WTC11 (cell line): Measurements from ENCODE around the gene SLC13A2. TPM values are rescaled to one million over a fixed set of nuclear protein-coding genes. Genes with fewer than 3 reads are reported as not detected.

Experiments
- ATAC-seq: fragments of 200-7000 bp; cut with Tn5 transposase; 2 replicates; pipeline ENCODE4 v1.10.0; 2021; ENCODE audit warnings: mild to moderate bottlenecking, moderate library complexity
- CTCF ChIA-PET: fragments of 300-600 bp; sonication (Branson Sonifier 250); formaldehyde crosslinking; loops from one replicate; lab custom pipeline; 2021; ENCODE audit warnings: antibody characterized with exemption; lab: Charles Lee
- POLR2A ChIA-PET: fragments of 350-600 bp; sonication (Branson Sonifier 250); formaldehyde crosslinking; loops from one replicate; lab custom pipeline; 2021; ENCODE audit warnings: antibody characterized with exemption; lab: Charles Lee
- DNase-seq: peaks from one replicate; pipeline ENCODE4 v3.0.0; 2021; ENCODE audit warnings: low spot score
- H3K27ac Mint-ChIP-seq: 2 replicates; pipeline ENCODE4 v1.8.0; 2021; ENCODE audit warnings: mixed read lengths
- H3K27me3 Mint-ChIP-seq: 2 replicates; pipeline ENCODE4 v1.8.0; 2021; ENCODE audit warnings: low read depth, mild to moderate bottlenecking, moderate library complexity, mixed read lengths
- H3K36me3 Mint-ChIP-seq: 2 replicates; pipeline ENCODE4 v1.8.0; 2021; ENCODE audit warnings: mixed read lengths
- H3K4me1 Mint-ChIP-seq: 2 replicates; pipeline ENCODE4 v1.8.0; 2022; ENCODE audit warnings: mixed read lengths
- H3K4me3 Mint-ChIP-seq: 2 replicates; pipeline ENCODE4 v1.8.0; 2021; ENCODE audit warnings: mild to moderate bottlenecking, moderate library complexity, mixed read lengths
- H3K9me3 Mint-ChIP-seq: 2 replicates; pipeline ENCODE4 v1.8.0; 2021; ENCODE audit warnings: mixed read lengths
- FOXP1 ChIP-seq: sonication (generic); formaldehyde crosslinking; IDR thresholded peaks from 2 replicates; pipeline ENCODE4 v1.8.0; 2022; ENCODE audit warnings: missing genetic modification reagents, mild to moderate bottlenecking, moderate library complexity, borderline replicate concordance
- FOXP4 ChIP-seq: sonication (generic); formaldehyde crosslinking; IDR thresholded peaks from 2 replicates; pipeline ENCODE4 v1.8.0; 2022; ENCODE audit warnings: mild to moderate bottlenecking, missing genetic modification reagents
- IRF1 ChIP-seq: sonication (generic); formaldehyde crosslinking; IDR thresholded peaks from 2 replicates; pipeline ENCODE4 v1.8.0; 2023; ENCODE audit warnings: missing genetic modification reagents
- MAX ChIP-seq: sonication (generic); formaldehyde crosslinking; IDR thresholded peaks from 2 replicates; pipeline ENCODE4 v1.8.0; 2022; ENCODE audit warnings: mild to moderate bottlenecking, missing genetic modification reagents
- MXD4 ChIP-seq: fragments of 250-450 bp; sonication (Bioruptor Pico); IDR thresholded peaks from 2 replicates; pipeline ENCODE4 v1.8.0; 2021; ENCODE audit warnings: mild to moderate bottlenecking, moderate library complexity, borderline replicate concordance
- SMAD4 ChIP-seq: sonication (generic); formaldehyde crosslinking; IDR thresholded peaks from 2 replicates; pipeline ENCODE4 v1.8.0; 2022; ENCODE audit warnings: mild to moderate bottlenecking, missing genetic modification reagents
- total RNA-seq: library from RNA; stranded (reverse); gene quantifications from 3 replicates; pipeline ENCODE4 v1.2.3, GENCODE V29; 2021
- TF ChIP-seq, protein P1 (sequence below): sonication (generic); formaldehyde crosslinking; IDR thresholded peaks from 2 replicates; pipeline ENCODE4 v1.8.1; 2023; ENCODE audit warnings: mild to moderate bottlenecking, moderate library complexity, missing genetic modification reagents
- TF ChIP-seq, protein P2 (sequence below): fragments of 250-450 bp; sonication (Bioruptor Pico); IDR thresholded peaks from 2 replicates; pipeline ENCODE4 v1.8.0; 2021; ENCODE audit warnings: mild to moderate bottlenecking
- TF ChIP-seq, protein P3 (sequence below): fragments of 250-450 bp; sonication (Bioruptor Pico); IDR thresholded peaks from 2 replicates; pipeline ENCODE4 v1.9.0; 2021; ENCODE audit warnings: mild to moderate bottlenecking

SLC13A2 gene
- total RNA-seq, 1 experiment from 2014 or later, result not detected

DNA sequence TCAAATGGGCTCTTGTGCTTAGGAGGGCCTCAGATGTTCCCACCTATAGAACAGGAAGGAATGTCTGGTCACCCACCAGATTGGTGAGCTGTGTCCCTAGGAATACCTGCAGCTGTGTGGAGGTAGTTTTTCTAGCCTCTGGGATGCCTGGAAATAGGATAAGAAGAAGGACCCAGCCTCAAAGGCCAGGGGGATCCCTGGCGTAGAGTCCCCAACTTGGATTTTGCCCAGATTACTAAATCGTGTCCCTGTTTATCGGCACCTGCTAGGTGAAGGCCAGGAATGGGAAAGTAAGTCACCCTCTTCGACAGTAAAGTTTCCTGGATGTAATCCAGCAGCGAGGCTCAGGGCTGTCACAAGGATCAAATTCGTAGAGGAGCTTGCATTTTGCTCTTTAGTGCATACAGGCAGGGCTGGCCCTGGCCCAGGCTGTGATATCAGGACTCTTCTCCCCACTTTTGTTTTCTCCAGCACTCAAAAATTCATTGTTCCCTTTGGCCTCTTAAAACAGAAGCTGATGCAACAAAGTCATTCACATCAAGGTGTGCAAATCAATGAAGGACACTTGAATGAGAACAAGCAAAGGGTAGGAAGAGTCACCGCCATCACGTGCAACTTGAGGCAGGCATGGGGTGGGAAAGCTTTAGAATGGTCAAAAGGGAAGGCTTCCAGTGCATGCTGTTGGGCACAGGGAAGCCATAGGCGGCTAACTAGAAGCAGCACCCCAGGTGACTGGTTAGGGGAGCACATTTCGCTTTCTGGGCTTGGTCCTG, 7.5 kb downstream of the SLC13A2 start:
- ChIA-PET CTCF (interaction anchor here (1.0 to 1.5 kb wide), 3 partner anchors 9 to 64 kb away, joined by 3 to 5 read pairs (median 3); no protein-coding TSS in a partner anchor), POLR2A (interaction anchor here (0.6 kb wide), 1 partner anchor 36 kb away, joined by 6 read pairs; no protein-coding TSS in a partner anchor)
- TF ChIP-seq FOXP1 (CRISPR knock-in tag) (no peak), MAX (peak; percentile 26; the same call in 1 of the 2 replicates)
- Mint-ChIP-seq H3K27ac (no peak overlapping the region), H3K4me1 (peaks cover 14% of the 10 kb centered on the region), H3K4me3 (no peak overlapping the region), H3K27me3 (no peaks in the 10 kb centered on the region), H3K36me3 (no peaks in the 10 kb centered on the region), H3K9me3 (no peaks in the 10 kb centered on the region)
- peak; percentile 71 for ATAC-seq
- DNase-seq, result no peak

DNA sequence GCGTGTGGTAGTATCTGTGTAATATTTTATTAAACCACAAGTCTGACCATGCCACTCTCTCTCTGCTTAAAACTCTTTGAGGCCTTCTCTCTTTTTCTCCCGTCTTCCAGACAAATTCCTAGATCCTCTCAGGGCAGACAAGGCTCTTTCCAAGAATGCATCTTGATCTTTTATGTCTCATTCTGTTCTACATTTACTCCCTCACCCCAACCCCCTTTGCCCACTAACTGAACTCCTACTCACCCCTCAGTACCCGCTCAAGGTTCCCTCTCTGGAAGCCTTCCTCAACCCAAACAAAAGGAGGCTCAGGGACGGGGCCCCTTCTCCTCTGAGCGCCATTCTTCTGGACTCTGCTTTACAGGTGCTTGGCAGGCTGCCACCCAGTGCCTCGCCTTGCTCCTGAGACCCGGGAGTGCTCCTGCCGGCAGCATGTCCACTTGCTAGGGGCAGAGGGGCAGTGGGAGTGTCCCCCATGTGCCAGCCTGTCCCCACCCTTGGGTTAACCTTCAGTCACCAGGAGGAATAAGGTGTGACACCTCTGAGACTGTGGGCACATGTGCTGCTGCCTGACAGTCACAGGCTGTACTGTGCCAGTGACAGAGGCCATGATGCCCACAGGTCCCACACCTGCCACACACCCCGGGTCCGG, 9.2 kb downstream of the SLC13A2 start:
- no peaks in the 10 kb centered on the region for H3K27me3 Mint-ChIP-seq

More for the DNA sequence above, 9.2 kb downstream of the SLC13A2 start:
- TF ChIP-seq FOXP4 (CRISPR knock-in tag) (no peak), IRF1 (CRISPR knock-in tag) (no peak), SMAD4 (no peak), MXD4 (CRISPR knock-in tag) (no peak)
- TF ChIP-seq, protein P1, sequence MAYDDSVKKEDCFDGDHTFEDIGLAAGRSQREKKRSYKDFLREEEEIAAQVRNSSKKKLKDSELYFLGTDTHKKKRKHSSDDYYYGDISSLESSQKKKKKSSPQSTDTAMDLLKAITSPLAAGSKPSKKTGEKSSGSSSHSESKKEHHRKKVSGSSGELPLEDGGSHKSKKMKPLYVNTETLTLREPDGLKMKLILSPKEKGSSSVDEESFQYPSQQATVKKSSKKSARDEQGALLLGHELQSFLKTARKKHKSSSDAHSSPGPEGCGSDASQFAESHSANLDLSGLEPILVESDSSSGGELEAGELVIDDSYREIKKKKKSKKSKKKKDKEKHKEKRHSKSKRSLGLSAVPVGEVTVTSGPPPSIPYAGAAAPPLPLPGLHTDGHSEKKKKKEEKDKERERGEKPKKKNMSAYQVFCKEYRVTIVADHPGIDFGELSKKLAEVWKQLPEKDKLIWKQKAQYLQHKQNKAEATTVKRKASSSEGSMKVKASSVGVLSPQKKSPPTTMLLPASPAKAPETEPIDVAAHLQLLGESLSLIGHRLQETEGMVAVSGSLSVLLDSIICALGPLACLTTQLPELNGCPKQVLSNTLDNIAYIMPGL, result no peak
- TF ChIP-seq, protein P2, sequence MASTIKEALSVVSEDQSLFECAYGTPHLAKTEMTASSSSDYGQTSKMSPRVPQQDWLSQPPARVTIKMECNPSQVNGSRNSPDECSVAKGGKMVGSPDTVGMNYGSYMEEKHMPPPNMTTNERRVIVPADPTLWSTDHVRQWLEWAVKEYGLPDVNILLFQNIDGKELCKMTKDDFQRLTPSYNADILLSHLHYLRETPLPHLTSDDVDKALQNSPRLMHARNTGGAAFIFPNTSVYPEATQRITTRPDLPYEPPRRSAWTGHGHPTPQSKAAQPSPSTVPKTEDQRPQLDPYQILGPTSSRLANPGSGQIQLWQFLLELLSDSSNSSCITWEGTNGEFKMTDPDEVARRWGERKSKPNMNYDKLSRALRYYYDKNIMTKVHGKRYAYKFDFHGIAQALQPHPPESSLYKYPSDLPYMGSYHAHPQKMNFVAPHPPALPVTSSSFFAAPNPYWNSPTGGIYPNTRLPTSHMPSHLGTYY (CRISPR knock-in tag), result no peak
- TF ChIP-seq, protein P3, sequence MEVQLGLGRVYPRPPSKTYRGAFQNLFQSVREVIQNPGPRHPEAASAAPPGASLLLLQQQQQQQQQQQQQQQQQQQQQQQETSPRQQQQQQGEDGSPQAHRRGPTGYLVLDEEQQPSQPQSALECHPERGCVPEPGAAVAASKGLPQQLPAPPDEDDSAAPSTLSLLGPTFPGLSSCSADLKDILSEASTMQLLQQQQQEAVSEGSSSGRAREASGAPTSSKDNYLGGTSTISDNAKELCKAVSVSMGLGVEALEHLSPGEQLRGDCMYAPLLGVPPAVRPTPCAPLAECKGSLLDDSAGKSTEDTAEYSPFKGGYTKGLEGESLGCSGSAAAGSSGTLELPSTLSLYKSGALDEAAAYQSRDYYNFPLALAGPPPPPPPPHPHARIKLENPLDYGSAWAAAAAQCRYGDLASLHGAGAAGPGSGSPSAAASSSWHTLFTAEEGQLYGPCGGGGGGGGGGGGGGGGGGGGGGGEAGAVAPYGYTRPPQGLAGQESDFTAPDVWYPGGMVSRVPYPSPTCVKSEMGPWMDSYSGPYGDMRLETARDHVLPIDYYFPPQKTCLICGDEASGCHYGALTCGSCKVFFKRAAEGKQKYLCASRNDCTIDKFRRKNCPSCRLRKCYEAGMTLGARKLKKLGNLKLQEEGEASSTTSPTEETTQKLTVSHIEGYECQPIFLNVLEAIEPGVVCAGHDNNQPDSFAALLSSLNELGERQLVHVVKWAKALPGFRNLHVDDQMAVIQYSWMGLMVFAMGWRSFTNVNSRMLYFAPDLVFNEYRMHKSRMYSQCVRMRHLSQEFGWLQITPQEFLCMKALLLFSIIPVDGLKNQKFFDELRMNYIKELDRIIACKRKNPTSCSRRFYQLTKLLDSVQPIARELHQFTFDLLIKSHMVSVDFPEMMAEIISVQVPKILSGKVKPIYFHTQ (CRISPR knock-in tag), result no peak
- Mint-ChIP-seq H3K27ac (no peak overlapping the region), H3K4me3 (no peak overlapping the region), H3K4me1 (peaks cover 14% of the 10 kb centered on the region), H3K36me3 (no peaks in the 10 kb centered on the region), H3K9me3 (no peaks in the 10 kb centered on the region)
- no peak for ATAC-seq
- ChIA-PET POLR2A (interaction anchor here (0.6 kb wide), 1 partner anchor 64 kb away, joined by 4 read pairs; no protein-coding TSS in a partner anchor), CTCF (no interaction called here)
- no peak for DNase-seq
